ENCODE results near the gene HINFP.

DNA sequence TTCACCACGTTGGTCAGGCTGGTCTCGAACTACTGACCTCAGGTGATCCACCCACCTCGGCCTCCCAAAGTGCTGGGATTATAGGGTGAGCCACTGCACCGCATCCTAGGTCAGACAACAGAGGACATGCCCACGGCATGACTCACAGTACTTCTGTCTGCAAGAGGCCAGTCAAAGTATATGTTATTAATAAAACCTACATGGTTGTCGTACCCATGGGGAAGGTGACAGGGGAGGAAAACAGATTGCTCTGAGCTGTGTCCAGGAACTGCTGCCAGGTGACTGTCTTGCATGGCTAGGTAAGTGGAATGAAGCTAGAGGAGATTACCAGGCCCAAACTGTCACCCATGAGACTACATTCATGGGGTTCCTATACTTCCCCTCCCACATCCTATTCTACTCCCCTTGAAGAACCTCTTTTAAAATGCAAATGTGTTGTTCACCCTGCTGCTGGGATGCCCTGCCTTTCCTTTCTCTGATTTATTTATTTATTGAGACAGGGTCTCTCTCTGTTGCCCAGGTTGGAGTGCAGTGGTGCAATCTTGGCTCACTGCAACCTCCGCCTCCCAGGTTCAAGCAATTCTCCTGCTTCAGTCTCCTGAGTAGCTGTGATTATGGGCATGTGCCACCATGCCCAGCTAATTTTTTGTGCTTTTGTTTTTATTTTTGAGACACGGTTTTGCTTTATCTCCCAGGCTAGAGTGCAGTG is 45.1 kb downstream of the HINFP start:
- TF ChIP-seq, protein P1, sequence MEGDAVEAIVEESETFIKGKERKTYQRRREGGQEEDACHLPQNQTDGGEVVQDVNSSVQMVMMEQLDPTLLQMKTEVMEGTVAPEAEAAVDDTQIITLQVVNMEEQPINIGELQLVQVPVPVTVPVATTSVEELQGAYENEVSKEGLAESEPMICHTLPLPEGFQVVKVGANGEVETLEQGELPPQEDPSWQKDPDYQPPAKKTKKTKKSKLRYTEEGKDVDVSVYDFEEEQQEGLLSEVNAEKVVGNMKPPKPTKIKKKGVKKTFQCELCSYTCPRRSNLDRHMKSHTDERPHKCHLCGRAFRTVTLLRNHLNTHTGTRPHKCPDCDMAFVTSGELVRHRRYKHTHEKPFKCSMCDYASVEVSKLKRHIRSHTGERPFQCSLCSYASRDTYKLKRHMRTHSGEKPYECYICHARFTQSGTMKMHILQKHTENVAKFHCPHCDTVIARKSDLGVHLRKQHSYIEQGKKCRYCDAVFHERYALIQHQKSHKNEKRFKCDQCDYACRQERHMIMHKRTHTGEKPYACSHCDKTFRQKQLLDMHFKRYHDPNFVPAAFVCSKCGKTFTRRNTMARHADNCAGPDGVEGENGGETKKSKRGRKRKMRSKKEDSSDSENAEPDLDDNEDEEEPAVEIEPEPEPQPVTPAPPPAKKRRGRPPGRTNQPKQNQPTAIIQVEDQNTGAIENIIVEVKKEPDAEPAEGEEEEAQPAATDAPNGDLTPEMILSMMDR (IDR thresholded peaks at IDR 0.05) = no peak
- no peak for TF ChIP-seq ZFX (IDR thresholded peaks at IDR 0.05; ENCODE audit: borderline replicate concordance)

Measured in 22Rv1 (cell line).